Left lung (tissue), 10 donors: ENCODE results near the gene NPTN. TPM values are rescaled to one million over a fixed set of nuclear protein-coding genes. Genes with fewer than 3 reads are reported as not detected.

Source experiments
- ATAC-seq: fragments of 200-7000 bp; cut with Tn5 transposase; one replicate; pipeline ENCODE4 v1.9.1; 2020; ENCODE audit warnings: moderate library complexity
- DNase-seq, 4 donors: peaks; one replicate each; pipeline ENCODE4 v3.0.0-alpha.2; 2013 to 2020
- H3K27ac ChIP-seq, 2 donors: fragments of 200-600 bp; sonication (generic) in 1 of 2; one replicate each; pipeline versions ENCODE4 v1.5.0 to v1.8.0; 2020 to 2021
- H3K27me3 ChIP-seq, 2 donors: fragments of 200-600 bp; sonication (generic) in 1 of 2; one replicate each; pipeline versions ENCODE4 v1.5.0 to v1.8.0; 2020 to 2021
- H3K36me3 ChIP-seq, 2 donors: fragments of 200-600 bp; sonication (generic) in 1 of 2; one replicate each; pipeline versions ENCODE4 v1.5.0 to v1.8.0; 2020 to 2021
- H3K4me1 ChIP-seq, 2 donors: fragments of 200-600 bp; one replicate each; pipeline ENCODE4 v1.8.0; 2021
- H3K4me3 ChIP-seq, 2 donors: fragments of 200-600 bp; sonication (generic) in 1 of 2; one replicate each; pipeline versions ENCODE4 v1.5.0 to v1.8.0; 2020 to 2021; ENCODE audit warnings: mild to moderate bottlenecking in 1 of 2
- H3K9me3 ChIP-seq, 2 donors: fragments of 200-600 bp; sonication (generic) in 1 of 2; one replicate each; pipeline versions ENCODE4 v1.5.0 to v1.8.0; 2020 to 2021
- intact Hi-C, 2 donors: fragments of 100-400 bp; cut with DNase I; formaldehyde crosslinking; loops; one replicate each; pipeline versions ENCODE4 v1.11.2 to v1.14.2; 2022
- polyA plus RNA-seq, 6 donors: library from polyadenylated mRNA; unstranded; fragments of 120-200 nt; gene quantifications; one replicate each; pipeline ENCODE4 v1.2.1, GENCODE V29; 2013; ENCODE audit not compliant: insufficient read length in 6 of 6
- total RNA-seq, 2 donors: library from RNA; stranded (reverse); fragmentation: NEBNext Ultra II Directional; extraction: Animal tissue kit (Norgen Biotek cat#: 25700); gene quantifications; one replicate each; pipeline ENCODE4 v1.2.1, GENCODE V29; 2021
- TF ChIP-seq, protein P1 (sequence below), 2 donors: fragments of 200-600 bp; sonication (generic) in 1 of 2; IDR thresholded peaks; one replicate each; pipeline versions ENCODE4 v1.5.0 to v1.8.0; 2021; ENCODE audit warnings: antibody characterized with exemption in 2 of 2
- donor health status: DM: no; HTN: yes; CAD: no.
- donor health status: DM: no; HTN: no; CAD: no.

The NPTN gene
- total and polyA plus RNA-seq, 8 donors = 111 to 140 (median 123) TPM

DNA sequence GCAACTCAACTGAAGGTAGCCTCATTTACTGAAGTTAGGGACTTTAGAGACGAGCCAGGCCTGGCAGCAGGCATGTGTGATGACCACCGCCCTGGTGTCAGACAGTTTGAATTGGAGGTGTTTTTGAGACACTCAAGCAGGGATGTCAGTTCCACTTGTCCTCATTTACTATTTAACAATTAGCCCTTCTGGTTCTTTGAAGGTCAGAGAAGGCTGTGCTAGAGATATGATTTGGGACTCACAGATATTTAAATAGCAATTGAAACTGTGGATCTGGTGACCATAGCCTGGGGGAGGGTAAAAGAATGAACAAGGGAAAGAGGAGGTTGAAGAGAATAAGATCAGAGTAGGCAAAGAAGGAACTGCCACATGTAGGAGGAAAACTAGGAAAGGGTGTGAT lies 115.6 kb downstream of the NPTN start:
- intact Hi-C loops = no loop called here
- no peaks in the 10 kb centered on the region for H3K9me3 ChIP-seq
- H3K36me3 ChIP-seq = no peaks in the 10 kb centered on the region
- DNase-seq (no peak), ATAC-seq (no peak)
- TF ChIP-seq, protein P1, sequence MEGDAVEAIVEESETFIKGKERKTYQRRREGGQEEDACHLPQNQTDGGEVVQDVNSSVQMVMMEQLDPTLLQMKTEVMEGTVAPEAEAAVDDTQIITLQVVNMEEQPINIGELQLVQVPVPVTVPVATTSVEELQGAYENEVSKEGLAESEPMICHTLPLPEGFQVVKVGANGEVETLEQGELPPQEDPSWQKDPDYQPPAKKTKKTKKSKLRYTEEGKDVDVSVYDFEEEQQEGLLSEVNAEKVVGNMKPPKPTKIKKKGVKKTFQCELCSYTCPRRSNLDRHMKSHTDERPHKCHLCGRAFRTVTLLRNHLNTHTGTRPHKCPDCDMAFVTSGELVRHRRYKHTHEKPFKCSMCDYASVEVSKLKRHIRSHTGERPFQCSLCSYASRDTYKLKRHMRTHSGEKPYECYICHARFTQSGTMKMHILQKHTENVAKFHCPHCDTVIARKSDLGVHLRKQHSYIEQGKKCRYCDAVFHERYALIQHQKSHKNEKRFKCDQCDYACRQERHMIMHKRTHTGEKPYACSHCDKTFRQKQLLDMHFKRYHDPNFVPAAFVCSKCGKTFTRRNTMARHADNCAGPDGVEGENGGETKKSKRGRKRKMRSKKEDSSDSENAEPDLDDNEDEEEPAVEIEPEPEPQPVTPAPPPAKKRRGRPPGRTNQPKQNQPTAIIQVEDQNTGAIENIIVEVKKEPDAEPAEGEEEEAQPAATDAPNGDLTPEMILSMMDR (IDR thresholded peaks at IDR 0.05) = no peak
- H3K27me3 ChIP-seq = no peaks in the 10 kb centered on the region
- H3K4me1 ChIP-seq = no peaks in the 10 kb centered on the region
- no peak overlapping the region for H3K27ac ChIP-seq
- no peak overlapping the region for H3K4me3 ChIP-seq

DNA sequence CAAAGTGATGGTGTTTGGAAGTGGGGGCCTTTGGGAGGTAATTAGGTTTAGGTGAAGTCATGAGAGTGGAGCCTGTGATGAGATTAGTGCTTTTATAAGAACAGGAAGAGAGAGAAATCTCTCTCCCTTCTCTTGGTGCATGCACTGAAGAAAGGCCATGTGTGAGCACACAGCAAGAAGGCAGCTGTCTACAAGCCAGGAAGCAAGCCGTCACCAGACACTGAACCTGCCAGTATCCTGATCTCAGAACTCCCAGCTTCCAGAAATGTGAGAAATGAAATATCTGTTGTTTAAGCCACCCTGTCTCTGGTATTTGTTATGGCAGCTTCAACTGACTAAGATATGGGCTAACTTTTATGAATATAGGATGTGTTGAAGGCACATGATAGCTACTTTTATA lies 117.7 kb downstream of the NPTN start:
- DNase-seq (no peak), ATAC-seq (no peak)
- intact Hi-C loops = no loop called here

More for the DNA sequence above, 117.7 kb downstream of the NPTN start:
- TF ChIP-seq, protein P1 (IDR thresholded peaks at IDR 0.05) = no peak
- Histone ChIP-seq H3K9me3 (no peaks in the 10 kb centered on the region), H3K4me3 (no peak overlapping the region), H3K27me3 (no peaks in the 10 kb centered on the region), H3K36me3 (no peaks in the 10 kb centered on the region), H3K4me1 (no peaks in the 10 kb centered on the region), H3K27ac (no peak overlapping the region)

Other genes starting within 250 kb of the NPTN start
- not detected for gene REC114, start 190.2 kb downstream of the NPTN start, total RNA-seq
- under 1 TPM in 2 of 6 donors, not detected in 4; 0.20 to 0.24 TPM for gene REC114, start 190.2 kb downstream of the NPTN start, polyA plus RNA-seq
- 10 to 100 TPM; 71.9 to 89.5 TPM for gene CD276, start 51.0 kb upstream of the NPTN start, total RNA-seq
- 100 to 1,000 TPM; 145 to 185 (median 161) TPM for gene CD276, start 51.0 kb upstream of the NPTN start, polyA plus RNA-seq
- gene INSYN1, start 120.0 kb upstream of the NPTN start, total RNA-seq = 10 to 100 TPM in 1 of 2 donors, 1 to 10 TPM in 1; 2.8 to 10.4 TPM
- gene INSYN1, start 120.0 kb upstream of the NPTN start, polyA plus RNA-seq = 10 to 100 TPM; 17.7 to 40.7 (median 25.9) TPM
- not detected for gene TBC1D21, start 240.2 kb upstream of the NPTN start, total RNA-seq
- gene TBC1D21, start 240.2 kb upstream of the NPTN start, polyA plus RNA-seq = not detected